T1000 (cell line): ENCODE measurements around the gene BTBD9.
"Not testable (repeated sequence)": the region's sequence is repeated elsewhere in the genome, so short reads cannot be mapped to it uniquely, and the experiment has no call there.

Experiments used
- DNase-seq: peaks from one replicate; lab custom pipeline; 2025; ENCODE audit warnings: mixed read lengths; lab: John Stamatoyannopoulos, UW

Gene BTBD9

GRCh38 chr6:38429546-38429945 lies 210.2 kb downstream of the BTBD9 start:
- DNase-seq: no peak

- no peak for DNase-seq
These were observed 212.1 kb downstream of the BTBD9 start for GRCh38 chr6:38427492-38428210.

GRCh38 chr6:38425788-38426488 lies 213.8 kb downstream of the BTBD9 start:
- DNase-seq: not testable (repeated sequence)

- DNase-seq: no peak
These were observed 216.0 kb downstream of the BTBD9 start for GRCh38 chr6:38423746-38424145.

GRCh38 chr6:38420207-38420606 lies 219.5 kb downstream of the BTBD9 start:
- DNase-seq: no peak

- DNase-seq: no peak
These were observed 222.2 kb downstream of the BTBD9 start for GRCh38 chr6:38417521-38417920.

- DNase-seq: no peak
These were observed 224.3 kb downstream of the BTBD9 start for GRCh38 chr6:38415231-38416005.

GRCh38 chr6:38413102-38413800 lies 226.5 kb downstream of the BTBD9 start:
- no peak for DNase-seq

- DNase-seq: no peak
These were observed 232.5 kb downstream of the BTBD9 start for GRCh38 chr6:38407192-38407591.

GRCh38 chr6:38406096-38406495 lies 233.6 kb downstream of the BTBD9 start:
- no peak for DNase-seq

GRCh38 chr6:38404900-38405556 lies 234.7 kb downstream of the BTBD9 start:
- DNase-seq: no peak

GRCh38 chr6:38404355-38404754 lies 235.4 kb downstream of the BTBD9 start:
- DNase-seq: no peak

- no peak for DNase-seq
These were observed 236.2 kb downstream of the BTBD9 start for GRCh38 chr6:38403548-38403947.

- no peak for DNase-seq
These were observed 239.0 kb downstream of the BTBD9 start for GRCh38 chr6:38400764-38401163.

- DNase-seq: no peak
These were observed 239.6 kb downstream of the BTBD9 start for GRCh38 chr6:38400101-38400500.

- no peak for DNase-seq
These were observed 243.5 kb downstream of the BTBD9 start for GRCh38 chr6:38396209-38396608.

- DNase-seq: no peak
These were observed 245.7 kb downstream of the BTBD9 start for GRCh38 chr6:38393986-38394385.

GRCh38 chr6:38391626-38392579 lies 247.8 kb downstream of the BTBD9 start:
- no peak for DNase-seq

- no peak for DNase-seq
These were observed 248.5 kb downstream of the BTBD9 start for GRCh38 chr6:38391206-38391605.

- DNase-seq: no peak
These were observed 249.9 kb downstream of the BTBD9 start for GRCh38 chr6:38389875-38390274.
